ES-I3 (cell line): ENCODE data around the gene TAF3.

ENCODE experiments used
- H3K36me3 ChIP-seq: 2 replicates; pipeline ENCODE4 v1.6.1; 2013; ENCODE audit warnings: mild to moderate bottlenecking, low read length, control low read depth, moderate library complexity; ENCODE audit not compliant: insufficient read depth
- H3K4me1 ChIP-seq: 2 replicates; pipeline ENCODE4 v1.6.1; 2013; ENCODE audit warnings: mild to moderate bottlenecking, control low read depth, low read length; ENCODE audit not compliant: insufficient read depth
- H3K9ac ChIP-seq: 2 replicates; pipeline ENCODE4 v1.6.1; 2013; ENCODE audit warnings: low read depth, mild to moderate bottlenecking, low read length, moderate library complexity
- H3K9me3 ChIP-seq: 2 replicates; pipeline ENCODE4 v1.6.1; 2013; ENCODE audit warnings: mild to moderate bottlenecking, low read length, moderate library complexity; ENCODE audit not compliant: control insufficient read depth, insufficient read depth

The TAF3 gene

DNA sequence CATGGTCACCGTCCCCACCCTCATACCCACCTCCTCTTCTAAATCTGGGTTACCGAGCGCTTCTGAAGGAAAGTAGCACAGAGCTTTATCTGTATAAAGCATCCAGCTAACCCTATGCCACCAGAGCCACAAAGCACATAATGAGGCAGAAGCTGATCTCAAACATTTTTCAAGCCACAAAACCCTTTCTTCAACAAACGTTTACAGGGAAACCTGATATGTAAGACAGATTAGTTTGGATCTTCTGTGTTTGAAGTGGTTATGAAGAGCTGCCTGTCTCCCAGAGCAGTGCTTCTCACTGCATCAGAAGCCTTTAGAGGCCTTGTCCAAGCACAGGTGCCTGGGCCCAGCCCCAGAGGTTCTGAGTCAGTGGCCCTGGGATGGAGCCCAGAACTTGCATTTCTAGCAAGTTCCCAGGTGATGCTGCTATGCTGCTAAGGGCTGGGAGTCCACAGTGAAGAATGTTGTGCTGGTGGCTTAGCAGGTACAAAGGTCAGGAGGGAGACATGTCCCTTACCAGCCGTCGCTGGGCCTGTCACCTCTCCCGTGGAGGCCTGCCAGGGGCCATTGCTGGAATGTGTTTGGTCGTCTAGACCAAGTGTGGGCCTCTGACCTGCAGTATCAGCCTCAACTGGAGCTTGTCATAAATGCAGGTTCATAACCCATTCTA, 90.4 kb downstream of the TAF3 start:
- Histone ChIP-seq H3K9ac (no peak overlapping the region), H3K36me3 (no peaks in the 10 kb centered on the region), H3K4me1 (peaks cover 11% of the 10 kb centered on the region), H3K9me3 (no peaks in the 10 kb centered on the region)

DNA sequence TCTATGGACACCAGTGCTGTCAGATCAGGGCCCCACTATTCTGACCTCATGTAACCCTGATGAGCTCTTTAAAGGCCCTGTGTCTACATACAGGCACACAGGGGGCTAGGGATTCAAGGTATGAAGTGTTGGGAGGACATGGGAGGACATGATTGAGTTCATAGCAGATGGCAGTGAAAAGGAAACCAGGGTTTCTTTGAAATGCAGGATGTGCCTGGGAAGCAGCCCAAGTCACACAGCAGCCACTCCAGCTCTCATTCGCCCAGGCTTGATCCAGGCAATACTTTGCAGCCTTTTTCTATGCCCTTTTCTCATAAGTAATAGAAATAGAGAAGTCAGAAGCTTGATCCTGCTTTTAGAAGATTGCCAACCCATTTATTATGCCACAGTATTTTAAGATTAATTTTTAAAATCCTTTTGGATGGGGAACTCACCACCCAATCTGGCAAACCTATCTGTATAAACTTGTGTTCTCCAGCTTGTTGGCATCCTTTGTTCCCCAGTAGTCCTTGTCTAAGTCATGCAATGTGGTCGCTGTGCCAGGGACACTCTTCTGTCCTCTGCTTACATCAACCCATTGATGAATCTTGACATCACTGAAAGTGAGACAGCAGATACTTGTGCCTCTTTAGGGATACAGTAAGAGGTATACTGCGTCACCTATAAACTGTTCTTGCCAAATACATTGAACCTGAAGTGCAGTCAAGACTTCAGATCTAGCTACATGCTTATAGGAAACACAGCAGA, 95.0 kb downstream of the TAF3 start:
- no peaks in the 10 kb centered on the region for H3K9me3 ChIP-seq
- no peak overlapping the region for H3K9ac ChIP-seq
- no peaks in the 10 kb centered on the region for H3K36me3 ChIP-seq
- peaks cover 11% of the 10 kb centered on the region for H3K4me1 ChIP-seq

DNA sequence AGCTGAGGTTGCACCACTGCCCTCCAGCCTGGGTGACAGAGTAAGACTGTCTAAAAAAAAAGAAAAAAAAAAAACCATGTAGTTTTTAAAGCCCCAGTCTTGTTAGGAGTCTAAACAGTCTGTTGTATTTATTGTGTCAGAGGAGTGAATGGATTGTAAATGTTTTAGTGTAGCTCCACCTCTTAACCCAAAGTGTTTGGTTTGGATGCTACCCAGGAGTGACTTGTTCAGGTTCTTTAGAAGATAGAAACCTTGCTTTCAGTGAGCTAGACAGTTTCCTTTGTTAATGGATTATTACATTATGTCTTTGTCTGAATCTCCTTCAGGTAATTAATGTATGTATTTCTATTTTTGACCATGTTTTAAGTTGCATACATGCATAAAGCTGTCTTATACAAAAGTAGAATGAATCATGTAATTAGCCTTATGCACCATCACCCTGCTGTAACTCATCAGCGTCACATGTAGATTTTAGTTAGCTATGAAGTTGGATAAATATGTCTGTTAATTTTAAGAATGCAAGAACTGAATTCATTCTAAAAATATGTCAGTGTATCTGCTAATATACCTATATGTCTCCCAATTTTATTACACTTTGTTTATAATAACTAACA, 97.7 kb downstream of the TAF3 start:
- Histone ChIP-seq H3K36me3 (no peaks in the 10 kb centered on the region), H3K4me1 (peaks cover 11% of the 10 kb centered on the region), H3K9ac (no peak overlapping the region)

DNA sequence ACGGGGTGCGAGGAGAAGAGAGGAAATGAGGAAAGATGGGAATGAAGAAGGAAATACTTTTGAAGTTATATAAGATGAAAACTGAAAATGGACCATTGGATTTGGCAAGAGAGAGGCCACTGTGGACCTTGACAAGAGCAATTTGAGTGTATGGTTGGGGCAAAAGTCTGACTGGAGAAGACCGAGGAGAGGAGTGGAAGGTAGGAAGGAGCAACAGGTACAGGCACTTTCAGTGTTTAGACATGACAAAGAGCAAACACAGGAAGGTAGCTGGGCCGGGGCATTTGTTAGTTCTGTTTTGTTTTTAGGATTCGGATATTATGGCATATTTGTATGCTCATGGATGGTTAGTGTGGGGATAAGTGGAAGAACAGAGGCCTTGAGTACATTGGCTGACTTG, 99.4 kb downstream of the TAF3 start:
- no peaks in the 10 kb centered on the region for H3K9me3 ChIP-seq
- H3K4me1 ChIP-seq = peaks cover 17% of the 10 kb centered on the region
- no peaks in the 10 kb centered on the region for H3K36me3 ChIP-seq
- no peak overlapping the region for H3K9ac ChIP-seq

More for the DNA sequence above, 97.7 kb downstream of the TAF3 start:
- H3K9me3 ChIP-seq = no peaks in the 10 kb centered on the region

DNA sequence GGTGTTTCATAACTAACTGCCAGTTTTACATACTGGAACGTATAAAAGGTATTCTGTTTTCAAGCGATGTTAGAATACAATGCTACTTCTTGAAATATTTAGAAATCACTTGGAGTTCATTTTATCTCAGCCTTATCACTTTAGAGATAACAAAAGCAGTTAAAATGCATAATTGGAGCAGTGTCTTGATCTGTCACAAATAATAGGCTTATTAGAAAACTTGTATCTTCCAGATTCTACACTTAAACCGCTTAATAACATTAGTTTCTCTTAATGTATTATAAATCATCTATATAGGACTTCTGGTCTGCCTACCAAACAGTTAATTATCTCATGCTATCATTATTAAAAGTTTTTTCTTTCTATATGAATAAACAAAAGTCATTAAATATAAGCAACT, 104.4 kb downstream of the TAF3 start:
- Histone ChIP-seq H3K36me3 (no peaks in the 10 kb centered on the region), H3K9me3 (no peaks in the 10 kb centered on the region), H3K9ac (no peak overlapping the region), H3K4me1 (peaks cover 8% of the 10 kb centered on the region; the same call in 1 of the 2 replicates)

DNA sequence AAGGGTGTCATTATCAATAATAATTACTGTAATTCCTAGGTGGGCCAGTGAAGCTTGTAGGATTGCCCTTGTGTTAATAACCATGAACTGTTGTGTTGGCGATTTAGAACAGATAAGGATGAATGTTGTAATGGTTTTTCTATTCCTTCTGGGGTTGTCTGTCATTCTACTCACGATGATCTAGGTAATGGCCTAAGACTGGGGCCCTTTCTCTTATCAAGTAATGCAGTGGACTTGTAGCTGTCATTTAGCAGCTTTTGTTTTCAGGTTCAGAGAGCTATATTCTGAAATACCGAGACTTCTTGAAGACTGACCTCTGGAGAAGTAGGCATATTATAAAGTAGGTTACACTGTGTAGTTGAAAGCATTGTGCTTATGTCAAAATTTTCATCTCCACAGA, 110.2 kb downstream of the TAF3 start:
- no peaks in the 10 kb centered on the region for H3K4me1 ChIP-seq
- no peaks in the 10 kb centered on the region for H3K36me3 ChIP-seq
- no peaks in the 10 kb centered on the region for H3K9me3 ChIP-seq
- no peak overlapping the region for H3K9ac ChIP-seq

DNA sequence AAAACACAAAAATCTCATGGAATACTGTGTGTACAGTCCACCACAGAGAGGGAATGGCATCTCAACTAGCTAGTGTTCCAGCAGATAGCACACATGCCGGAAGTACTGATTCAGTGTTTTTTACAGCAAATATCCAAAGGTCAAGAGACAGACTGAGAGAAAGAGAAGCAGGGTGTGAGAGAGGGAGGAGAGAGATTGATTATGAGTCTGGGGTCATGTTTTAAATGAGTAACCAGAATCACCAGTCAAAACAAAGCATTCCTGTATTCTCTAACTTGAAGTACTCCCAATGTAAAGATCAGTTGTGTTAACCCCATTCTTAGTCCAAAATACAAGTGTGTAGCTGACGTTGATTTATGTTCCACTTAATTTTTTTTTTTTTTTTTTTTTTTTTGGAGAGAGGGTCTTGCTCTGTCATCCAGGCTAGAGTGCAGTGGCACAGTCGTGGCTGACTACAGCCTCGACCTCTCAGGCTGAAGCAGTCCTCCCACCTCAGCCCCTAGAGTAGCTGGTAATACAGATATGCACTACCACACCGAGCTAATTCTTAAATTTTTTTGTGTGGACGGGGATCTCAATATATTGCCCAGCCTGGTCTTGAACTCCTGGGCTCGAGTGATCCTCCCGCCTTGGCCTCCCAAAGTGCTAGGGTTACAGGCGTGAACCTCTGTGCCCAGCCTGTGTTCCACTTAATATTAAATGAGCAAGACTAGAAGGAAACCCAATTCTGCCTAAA, 114.2 kb downstream of the TAF3 start:
- H3K4me1 ChIP-seq = no peaks in the 10 kb centered on the region
- no peaks in the 10 kb centered on the region for H3K36me3 ChIP-seq
- no peaks in the 10 kb centered on the region for H3K9me3 ChIP-seq
- H3K9ac ChIP-seq = no peak overlapping the region

DNA sequence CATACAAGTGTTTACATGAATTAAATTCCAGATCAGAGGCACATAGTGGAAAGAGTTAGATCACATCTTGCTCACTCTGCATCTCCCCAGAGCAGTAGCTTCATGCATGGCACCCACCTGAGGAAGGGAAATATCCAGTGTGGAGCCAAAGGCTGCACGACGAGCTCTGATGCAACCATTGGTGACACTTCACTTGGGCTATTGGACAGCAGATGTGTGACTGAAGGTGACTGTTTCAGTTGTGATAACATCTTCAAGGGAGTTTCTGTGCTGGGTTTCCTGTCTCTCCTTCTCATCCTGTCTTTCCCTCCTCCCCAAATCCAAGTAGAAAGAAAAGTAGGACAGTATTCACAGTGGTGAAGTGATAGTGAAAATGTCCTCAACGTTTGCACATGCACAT, 115.0 kb downstream of the TAF3 start:
- Histone ChIP-seq H3K4me1 (no peaks in the 10 kb centered on the region), H3K9me3 (no peaks in the 10 kb centered on the region), H3K36me3 (no peaks in the 10 kb centered on the region), H3K9ac (no peak overlapping the region)

DNA sequence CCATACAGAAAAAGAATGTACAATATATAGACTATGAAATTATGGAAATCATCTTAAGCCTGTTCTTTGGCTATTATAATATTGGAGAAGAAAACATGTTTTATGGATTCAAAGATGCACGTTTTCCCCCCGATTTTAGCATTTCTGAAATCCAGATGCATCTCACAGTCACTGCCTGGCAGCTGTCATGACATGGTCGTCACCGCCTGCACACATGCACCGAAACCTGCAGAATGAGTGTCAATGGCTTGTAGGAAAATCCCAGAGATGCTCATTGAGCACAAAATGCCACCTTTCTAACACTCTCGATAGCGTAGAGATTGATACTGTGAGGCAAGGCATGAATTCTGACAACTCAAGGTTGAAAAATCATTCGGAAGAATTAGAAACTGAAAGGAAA, 115.5 kb downstream of the TAF3 start:
- Histone ChIP-seq H3K9ac (no peak overlapping the region), H3K4me1 (no peaks in the 10 kb centered on the region), H3K9me3 (no peaks in the 10 kb centered on the region), H3K36me3 (no peaks in the 10 kb centered on the region)

DNA sequence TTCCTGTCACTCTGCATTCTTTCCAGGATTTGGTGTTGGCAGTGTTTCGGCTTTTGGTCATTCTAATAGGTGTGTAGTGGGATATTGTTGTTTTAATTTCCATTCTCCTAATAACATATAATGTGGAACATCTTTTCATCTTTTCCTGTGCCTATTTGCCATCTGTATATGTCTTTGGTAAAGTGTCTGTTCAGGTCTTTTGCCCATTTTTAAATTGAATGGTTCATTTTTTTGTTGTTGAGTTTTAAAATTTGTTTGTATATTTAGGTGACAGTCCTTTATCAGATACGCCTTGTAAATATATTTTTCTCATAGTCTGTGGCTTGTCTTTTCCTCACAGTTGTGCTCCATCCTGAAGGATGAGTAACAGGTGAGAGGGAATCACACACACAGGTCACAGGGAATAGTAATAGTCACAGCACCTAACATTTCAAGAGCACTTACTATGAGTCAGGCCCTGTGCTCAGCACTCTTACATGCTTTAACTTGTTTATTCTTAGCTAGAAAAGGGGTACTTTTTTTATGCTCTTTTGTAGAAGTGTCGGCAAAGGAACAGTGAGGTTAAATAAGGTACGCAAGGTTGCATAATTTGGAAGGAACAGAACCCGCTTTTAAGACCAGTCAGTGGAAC, 119.1 kb downstream of the TAF3 start:
- Histone ChIP-seq H3K9ac (no peak overlapping the region), H3K9me3 (no peaks in the 10 kb centered on the region), H3K36me3 (no peaks in the 10 kb centered on the region), H3K4me1 (peaks cover 3% of the 10 kb centered on the region; the same call in 1 of the 2 replicates)

DNA sequence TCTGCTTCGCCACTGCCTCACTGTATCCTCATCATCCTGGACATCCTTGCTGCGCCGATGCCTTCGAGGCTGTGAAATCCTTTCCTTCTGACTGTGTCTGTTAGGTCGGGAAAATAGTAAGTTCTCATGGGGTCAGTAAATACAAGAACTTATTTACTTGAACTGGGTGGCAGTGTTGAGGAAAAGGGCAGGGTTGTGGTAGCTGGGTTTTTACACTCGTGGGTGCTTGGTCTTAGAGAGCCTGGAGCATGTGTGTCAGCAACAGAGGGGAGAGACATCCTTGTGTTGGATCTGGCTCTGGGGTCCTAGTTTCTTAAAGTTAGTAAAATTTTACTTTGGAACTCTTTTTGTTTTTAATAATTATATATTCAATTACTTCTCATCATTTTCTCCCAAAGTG, 123.3 kb downstream of the TAF3 start:
- Histone ChIP-seq H3K9me3 (no peaks in the 10 kb centered on the region), H3K9ac (no peak overlapping the region), H3K36me3 (no peaks in the 10 kb centered on the region), H3K4me1 (peaks cover 31% of the 10 kb centered on the region)

DNA sequence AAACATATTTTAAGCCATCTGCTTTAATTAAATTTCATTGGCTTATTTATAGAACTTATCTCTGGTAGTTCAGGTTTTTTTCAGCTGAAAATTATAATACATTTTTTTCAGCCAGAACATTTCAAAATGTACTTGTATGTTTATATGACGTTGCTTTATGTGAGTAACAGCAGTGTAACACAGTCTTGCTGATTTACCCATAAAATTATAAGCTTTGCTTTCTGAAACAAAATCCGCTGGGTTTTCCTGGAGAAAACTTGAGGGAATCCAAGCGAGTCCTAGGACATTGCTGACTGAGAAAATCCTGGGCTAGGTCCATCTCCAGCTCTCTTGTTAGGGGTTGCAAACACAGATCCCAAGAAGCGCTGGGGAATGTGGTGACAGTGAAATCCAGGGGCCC, 124.0 kb downstream of the TAF3 start:
- peaks cover 31% of the 10 kb centered on the region for H3K4me1 ChIP-seq
- no peaks in the 10 kb centered on the region for H3K9me3 ChIP-seq
- no peaks in the 10 kb centered on the region for H3K36me3 ChIP-seq
- H3K9ac ChIP-seq = no peak overlapping the region

DNA sequence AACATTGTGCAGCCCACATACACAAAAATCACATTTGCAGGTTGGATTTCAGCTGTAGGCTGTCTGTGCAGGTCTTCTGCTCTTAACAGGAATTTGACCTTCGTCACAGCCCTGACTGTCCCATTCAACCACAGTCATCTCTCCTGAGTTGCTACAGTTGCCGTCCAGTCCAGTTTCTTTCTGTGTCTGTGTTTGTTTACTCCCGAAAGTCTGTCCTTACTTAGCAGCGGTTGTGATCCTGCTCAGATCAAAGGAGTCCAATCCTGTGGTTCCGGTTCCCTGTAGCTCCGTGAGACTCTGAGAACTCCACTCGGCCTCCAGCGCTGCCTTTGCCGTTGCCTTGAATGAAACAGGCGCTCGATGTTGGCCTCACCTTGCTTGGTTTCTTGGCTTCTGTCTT, 124.6 kb downstream of the TAF3 start:
- H3K9me3 ChIP-seq = no peaks in the 10 kb centered on the region
- peaks cover 31% of the 10 kb centered on the region for H3K4me1 ChIP-seq
- H3K9ac ChIP-seq = no peak overlapping the region
- H3K36me3 ChIP-seq = no peaks in the 10 kb centered on the region

DNA sequence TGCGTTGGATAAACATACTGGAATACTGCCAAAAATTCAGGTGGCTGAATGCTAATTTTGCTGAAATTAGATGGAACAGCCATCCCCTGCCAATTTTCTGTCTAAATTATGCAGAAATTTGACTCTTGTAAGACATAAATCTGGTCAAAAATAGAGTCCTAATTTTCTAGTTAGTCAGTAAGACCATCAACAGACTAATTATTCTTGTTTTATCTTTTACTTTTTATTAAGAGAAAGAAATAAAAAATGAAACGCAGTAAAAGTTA, 125.8 kb downstream of the TAF3 start:
- Histone ChIP-seq H3K4me1 (peaks cover 31% of the 10 kb centered on the region), H3K36me3 (no peaks in the 10 kb centered on the region), H3K9ac (no peak overlapping the region), H3K9me3 (no peaks in the 10 kb centered on the region)
